ENCODE measurements around the gene FXR2.
A peak's percentile ranks its signal among the peaks of the same experiment; 100 is the strongest.
"Not testable (repeated sequence)": the region's sequence is repeated elsewhere in the genome, so short reads cannot be mapped to it uniquely, and the experiment has no call there.

FXR2 gene

GRCh38 chr17:7614425-7615264, at the start of gene FXR2:
Gene FXR2 (minus strand): TSS chr17:7614897. CDS start chr17:7614532, 365 bp downstream.
- peak; percentile 93 for DNase-seq

GRCh38 chr17:7656958-7657609, 42.4 kb upstream of the FXR2 start:
- no peak for DNase-seq

GRCh38 chr17:7655541-7655840, 40.8 kb upstream of the FXR2 start:
- no peak for DNase-seq

- DNase-seq: no peak
Observed at GRCh38 chr17:7654832-7655540, 40.3 kb upstream of the FXR2 start.

GRCh38 chr17:7652388-7653356, 38.0 kb upstream of the FXR2 start:
- no peak for DNase-seq

GRCh38 chr17:7651665-7652387, 37.1 kb upstream of the FXR2 start:
- DNase-seq: no peak

GRCh38 chr17:7651097-7651664, 36.5 kb upstream of the FXR2 start:
- DNase-seq: no peak

GRCh38 chr17:7650509-7651096, 35.9 kb upstream of the FXR2 start, which contains the start of gene ATP1B2:
Gene ATP1B2 (plus strand): TSS chr17:7650926. CDS start chr17:7651519, 593 bp downstream.
- peak; percentile 9 for DNase-seq

GRCh38 chr17:7647018-7647417, 32.3 kb upstream of the FXR2 start:
- no peak for DNase-seq

GRCh38 chr17:7646457-7646856, 31.8 kb upstream of the FXR2 start:
- DNase-seq: no peak

GRCh38 chr17:7644775-7645174, 30.1 kb upstream of the FXR2 start:
- DNase-seq: no peak

GRCh38 chr17:7641635-7642034, 26.9 kb upstream of the FXR2 start:
- DNase-seq: not testable (repeated sequence)

- DNase-seq: no peak
Observed at GRCh38 chr17:7640783-7641182, 26.1 kb upstream of the FXR2 start.

GRCh38 chr17:7636163-7636562, 21.5 kb upstream of the FXR2 start:
- DNase-seq: no peak

GRCh38 chr17:7634384-7634783, 19.7 kb upstream of the FXR2 start:
- DNase-seq: no peak

GRCh38 chr17:7633093-7633492, 18.4 kb upstream of the FXR2 start:
- no peak for DNase-seq

GRCh38 chr17:7632492-7632894, 17.8 kb upstream of the FXR2 start:
- DNase-seq: no peak

GRCh38 chr17:7631398-7632380, 17.0 kb upstream of the FXR2 start:
- no peak for DNase-seq

- DNase-seq: no peak
Observed at GRCh38 chr17:7629939-7630571, 15.4 kb upstream of the FXR2 start, which contains the start of gene SHBG. Gene SHBG (plus strand): TSS chr17:7630135. CDS start chr17:7630173, 38 bp downstream.
